HG03060 (cell line): ENCODE data around the gene RALGAPA2.

Experiments used
- ATAC-seq: cut with Tn5 transposase; IDR thresholded peaks from one replicate; pipeline ENCODE4 v1.9.1; 2021; ENCODE audit warnings: low read depth, moderate number of reproducible peaks; ENCODE audit not compliant: unreplicated experiment

Gene RALGAPA2

DNA sequence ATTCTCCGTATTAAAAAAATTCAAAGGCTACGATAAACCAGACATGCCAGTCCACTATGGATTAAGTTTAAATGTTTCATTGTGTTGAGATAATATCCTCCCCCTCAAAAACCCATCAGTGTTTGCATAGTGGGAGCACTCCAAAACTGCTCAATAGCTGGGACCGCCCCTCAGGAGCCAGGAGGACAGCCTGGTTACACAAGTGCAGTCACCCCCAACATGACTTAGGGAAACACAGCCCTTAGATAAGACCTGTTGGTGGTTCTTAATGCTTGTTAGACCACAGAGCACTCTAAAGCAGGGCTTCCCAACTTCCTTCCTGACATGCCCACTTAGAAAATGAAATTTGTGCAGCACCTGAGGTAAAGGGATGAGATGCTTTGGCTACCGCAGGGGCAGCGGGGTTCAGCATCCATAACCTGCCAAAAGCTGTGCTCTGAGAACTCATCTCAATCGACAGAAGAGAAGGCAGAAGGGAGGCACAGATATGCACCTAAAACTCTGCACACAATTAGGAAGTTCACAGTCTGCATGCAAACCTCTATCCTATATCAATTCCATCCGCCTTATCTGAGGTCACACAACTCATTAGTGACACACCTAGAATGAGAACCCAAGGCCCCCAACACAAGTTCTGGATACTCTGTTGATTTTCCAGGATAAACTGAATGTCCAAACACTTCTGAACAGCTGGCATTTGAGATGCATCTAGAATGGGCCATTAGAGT is 74.3 kb downstream of the RALGAPA2 start:
- ATAC-seq, result no peak

DNA sequence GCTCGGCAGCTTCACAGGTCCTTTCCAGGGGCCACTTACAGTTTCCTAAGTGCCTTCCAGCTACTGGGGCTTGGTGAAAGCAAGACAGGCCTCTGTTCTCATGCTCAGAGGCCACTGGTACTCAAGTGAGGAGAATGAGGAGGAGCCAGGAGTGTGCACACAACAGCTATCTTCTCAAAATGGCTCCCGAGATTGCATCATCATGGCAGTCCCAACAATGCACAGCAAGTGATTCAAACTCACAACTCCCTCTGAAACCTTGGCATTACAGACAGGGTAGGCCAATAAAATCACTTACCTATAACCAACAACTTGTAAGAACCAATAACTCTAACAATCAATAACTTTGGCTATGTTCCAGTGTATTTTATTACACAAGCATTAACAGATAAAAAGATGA is 77.4 kb downstream of the RALGAPA2 start:
- no peak for ATAC-seq

GRCh38 chr20:20632644-20633043 is 79.8 kb downstream of the RALGAPA2 start:
- no peak for ATAC-seq

DNA sequence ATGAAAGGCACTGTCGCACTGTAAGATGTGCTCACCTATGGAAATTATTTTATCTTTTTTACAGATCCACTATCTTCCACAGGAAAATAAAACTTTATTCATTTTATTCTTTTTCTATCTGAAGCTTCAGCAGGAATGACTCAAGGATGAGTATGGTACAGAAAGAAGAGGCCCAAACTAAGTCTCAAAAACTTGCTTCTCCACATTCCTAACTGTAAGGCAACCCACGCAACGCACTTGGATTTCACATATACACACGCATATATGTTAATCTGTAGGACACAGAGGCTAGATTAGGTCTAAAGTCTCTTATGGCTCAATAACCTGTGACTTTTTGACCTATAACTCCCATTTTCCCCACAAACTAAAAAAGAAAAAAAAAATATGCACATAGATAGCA is 81.9 kb downstream of the RALGAPA2 start:
- no peak for ATAC-seq

GRCh38 chr20:20629556-20630188 is 82.8 kb downstream of the RALGAPA2 start:
- no peak for ATAC-seq

GRCh38 chr20:20628314-20628713 is 84.1 kb downstream of the RALGAPA2 start:
- ATAC-seq, result no peak

DNA sequence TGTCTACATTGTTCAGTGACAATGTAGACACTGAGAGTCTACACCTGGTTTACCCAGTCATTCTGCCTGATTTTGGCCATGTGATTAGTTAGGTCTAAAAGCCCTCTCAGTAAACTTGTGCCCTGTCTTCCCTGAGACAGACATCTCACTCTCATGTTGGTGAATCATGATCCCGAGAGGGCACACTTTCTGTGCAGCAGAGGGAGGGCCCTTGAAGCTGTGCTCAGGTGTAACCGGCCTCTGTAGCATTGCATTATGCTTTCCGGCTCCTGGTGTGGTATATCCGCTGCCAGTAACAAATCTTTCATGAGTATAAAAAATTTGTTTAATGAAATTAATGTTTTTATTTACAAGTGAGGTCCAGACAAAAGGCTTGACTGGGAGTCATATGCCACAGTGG is 85.0 kb downstream of the RALGAPA2 start:
- no peak for ATAC-seq

GRCh38 chr20:20624914-20625313 is 87.5 kb downstream of the RALGAPA2 start:
- no peak for ATAC-seq

DNA sequence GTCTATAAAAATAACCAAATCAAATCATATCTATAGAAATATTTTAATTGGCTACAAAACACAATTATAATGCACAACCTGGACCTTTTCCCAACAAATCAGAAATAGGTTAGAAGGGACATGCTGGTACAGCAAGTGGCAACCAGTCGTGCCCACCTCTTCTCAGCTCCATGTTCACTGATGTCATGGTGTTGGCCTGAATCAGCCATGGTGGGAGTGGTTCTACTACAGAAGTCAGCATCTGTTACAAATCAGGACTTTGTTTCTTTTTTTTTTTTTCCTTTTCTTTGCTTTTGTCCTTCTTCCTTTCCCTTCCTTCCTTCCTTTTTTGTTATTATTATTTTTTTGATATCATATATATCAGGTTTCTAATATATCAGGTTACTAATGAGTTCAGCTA is 91.2 kb downstream of the RALGAPA2 start:
- ATAC-seq, result no peak

- ATAC-seq, result no peak
Observed at GRCh38 chr20:20614391-20614790, 98.1 kb downstream of the RALGAPA2 start.

- ATAC-seq, result no peak
Observed at GRCh38 chr20:20612251-20612650, 100.2 kb downstream of the RALGAPA2 start.

DNA sequence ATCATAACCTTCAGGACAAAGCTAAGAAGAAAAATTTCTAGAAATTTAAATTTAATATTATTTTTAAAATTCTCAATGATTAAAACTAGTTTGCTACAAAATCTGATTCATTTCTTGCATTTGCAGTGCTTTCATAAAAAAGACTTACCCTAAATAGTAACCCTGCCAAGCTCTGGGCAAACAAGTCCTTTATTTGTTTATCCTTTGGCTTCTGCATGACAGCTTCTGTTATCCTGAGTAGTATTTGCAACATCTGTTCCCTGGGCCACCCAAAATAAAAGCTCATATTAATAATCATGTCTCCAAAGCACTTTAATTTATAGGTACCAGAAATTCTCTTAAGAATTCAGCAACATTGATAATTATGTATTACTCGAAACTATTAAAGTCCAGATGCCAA is 101.3 kb downstream of the RALGAPA2 start:
- ATAC-seq, result no peak

GRCh38 chr20:20609522-20609921 is 102.9 kb downstream of the RALGAPA2 start:
- ATAC-seq, result no peak

GRCh38 chr20:20608641-20609040 is 103.8 kb downstream of the RALGAPA2 start:
- ATAC-seq, result no peak

DNA sequence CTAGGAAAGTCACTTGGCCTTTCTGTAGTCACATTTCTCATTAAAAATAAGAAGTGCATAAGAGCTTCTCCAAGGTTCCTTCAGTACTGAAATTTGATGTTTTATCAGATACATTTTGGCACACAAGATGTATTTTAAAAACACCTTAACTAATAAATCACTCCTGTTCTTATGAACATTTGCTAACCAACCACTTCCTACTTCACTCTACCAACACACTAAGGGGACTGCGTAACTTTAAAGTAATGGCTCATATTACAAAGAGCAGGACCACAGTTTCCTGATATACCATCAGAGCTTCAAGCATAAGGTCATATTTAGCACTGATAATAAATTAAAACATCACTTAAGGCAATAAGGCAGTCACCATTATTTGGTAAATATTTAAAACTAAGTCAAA is 104.4 kb downstream of the RALGAPA2 start:
- ATAC-seq, result no peak

DNA sequence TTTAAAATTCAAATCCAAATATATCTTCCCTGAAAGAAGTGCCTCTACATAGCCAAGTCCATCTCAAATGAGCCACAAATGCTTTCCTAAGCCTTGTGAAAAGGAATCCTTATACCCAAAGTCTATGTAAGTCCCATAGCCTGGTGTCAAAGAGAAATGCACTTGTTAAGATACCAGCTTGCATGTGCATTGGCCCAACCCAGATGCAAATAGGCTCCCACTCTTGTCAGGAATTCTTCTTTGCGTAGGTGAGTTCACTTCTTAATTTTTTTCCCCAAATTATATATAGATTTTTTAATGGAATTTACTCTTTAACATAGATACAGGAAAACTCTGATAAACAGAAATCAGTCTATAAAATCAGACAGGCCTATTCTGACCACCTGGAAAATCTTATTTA is 105.6 kb downstream of the RALGAPA2 start:
- no peak for ATAC-seq

GRCh38 chr20:20606050-20606449 is 106.4 kb downstream of the RALGAPA2 start:
- no peak for ATAC-seq

DNA sequence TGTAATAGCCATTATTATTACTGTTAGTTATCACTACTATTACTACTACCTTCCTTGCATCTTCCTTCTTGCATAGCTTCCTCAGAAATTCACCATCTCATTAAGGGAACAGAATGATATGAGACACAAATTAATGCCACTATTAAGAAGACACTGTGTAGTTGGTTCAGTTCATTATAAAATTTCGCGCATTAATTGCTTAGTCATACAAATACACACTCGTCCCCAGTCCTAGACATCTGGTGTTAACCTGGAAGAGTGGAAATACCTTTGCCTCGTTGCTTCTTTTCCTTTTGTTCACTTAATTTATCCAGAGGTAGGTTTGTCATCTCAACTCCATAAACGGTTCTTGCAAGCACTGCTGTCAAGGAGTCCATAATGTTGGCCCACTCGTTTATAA is 107.5 kb downstream of the RALGAPA2 start:
- ATAC-seq, result no peak

DNA sequence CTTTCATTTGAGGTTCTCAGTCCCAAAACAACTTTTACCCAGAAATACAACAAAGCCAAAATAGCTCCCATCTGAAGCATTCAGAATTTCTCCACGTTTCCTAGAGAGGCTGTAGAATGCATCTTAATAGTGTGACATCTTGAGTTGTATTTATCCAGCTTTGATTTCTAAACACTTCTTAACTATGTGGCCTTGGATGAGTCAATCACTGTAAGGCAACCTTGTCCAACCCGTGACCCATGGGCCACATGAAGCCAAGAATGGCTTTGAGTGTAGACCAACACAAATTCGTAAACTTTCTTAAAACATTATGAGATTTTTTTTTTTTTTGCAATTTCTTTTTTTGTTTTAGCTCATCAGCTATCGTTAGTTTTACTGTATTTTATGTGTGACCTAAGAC is 108.1 kb downstream of the RALGAPA2 start:
- no peak for ATAC-seq

GRCh38 chr20:20603339-20603990 is 109.0 kb downstream of the RALGAPA2 start:
- peak; percentile 93 for ATAC-seq

DNA sequence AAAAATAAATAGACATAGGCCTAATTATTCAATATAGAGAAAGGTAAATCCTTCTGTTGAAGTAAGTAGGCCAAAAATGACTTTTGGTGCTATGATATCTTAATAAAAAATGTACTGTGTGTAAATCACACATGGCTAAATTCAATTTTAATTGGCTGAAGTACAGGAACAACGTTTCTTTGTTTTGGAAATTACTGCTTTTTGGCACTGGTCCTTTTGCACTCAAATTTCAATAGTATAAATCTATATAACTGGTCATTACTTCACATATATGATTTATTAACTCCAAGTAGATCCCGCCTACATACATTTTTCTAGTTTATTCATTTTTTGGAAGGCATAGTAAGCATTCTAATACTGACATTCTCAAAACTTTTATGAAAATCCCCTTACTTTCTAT is 114.5 kb downstream of the RALGAPA2 start:
- ATAC-seq, result no peak

DNA sequence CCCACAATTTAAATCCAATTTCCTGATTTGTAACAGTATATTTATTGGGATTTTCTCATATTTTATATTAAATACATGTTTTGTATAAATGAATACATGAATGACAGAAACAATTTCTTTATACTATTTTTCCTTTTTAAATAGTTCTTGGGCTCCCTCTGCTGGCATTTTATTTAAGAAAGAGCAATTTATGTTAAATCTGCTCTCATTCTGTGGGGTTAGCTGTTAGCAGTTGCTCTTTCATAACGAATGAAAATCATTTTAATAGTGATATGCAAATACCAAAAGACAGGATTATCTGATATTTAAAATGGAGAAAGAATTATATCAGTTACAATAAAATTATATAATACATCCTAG is 118.3 kb downstream of the RALGAPA2 start:
- no peak for ATAC-seq
